SK-N-SH (cell line): ENCODE measurements around the gene ARFIP1. TPM values are rescaled to one million over a fixed set of nuclear protein-coding genes. Genes with fewer than 3 reads are reported as not detected.

Source experiments
- CTCF ChIA-PET: fragments of 300-600, 350-600 bp; formaldehyde crosslinking; extraction: SDS; loops from one replicate; lab custom pipeline; 2021; lab: Yijun Ruan, JAX
- POLR2A ChIA-PET: fragments of 350-600 bp; sonication (Branson Sonifier 250); formaldehyde crosslinking; extraction: SDS; loops from one replicate; lab custom pipeline; 2020; ENCODE audit warnings: antibody characterized with exemption, inconsistent platforms; lab: Yijun Ruan, JAX
- DNase-seq: peaks from one replicate; pipeline ENCODE4 v3.0.0; 2012
- H2AFZ ChIP-seq: fragments of 200-600 bp; sonication (generic); 2 replicates; pipeline ENCODE4 v1.8.1; 2016; ENCODE audit warnings: antibody characterized with exemption, mild to moderate bottlenecking, low read depth
- H3F3A ChIP-seq: fragments of 200-600 bp; sonication (generic); replicated peaks from 2 replicates; pipeline ENCODE3; 2016; ENCODE audit warnings: antibody characterized with exemption, mild to moderate bottlenecking; ENCODE audit not compliant: insufficient read depth
- H3K27ac ChIP-seq, 2 experiments: fragments of 200-500 bp in 1 of 2; fragments of 200-600 bp in 1 of 2; sonication (Bioruptor generic) in 1 of 2; sonication (generic), shearing (Covaris generic) in 1 of 2; 2 replicates each; pipeline versions ENCODE4 v1.5.1 to v1.6.1; 2014 to 2016; ENCODE audit warnings: low read depth in 2 of 2, inconsistent platforms in 1 of 2, low read length in 1 of 2, mild to moderate bottlenecking in 1 of 2, mixed read lengths in 1 of 2
- H3K27me3 ChIP-seq: fragments of 200-600 bp; sonication (generic), shearing (Covaris generic); 2 replicates; pipeline ENCODE4 v1.6.1; 2016; ENCODE audit warnings: mixed run types; ENCODE audit not compliant: insufficient read depth
- H3K36me3 ChIP-seq, 2 experiments: fragments of 200-500 bp in 1 of 2; fragments of 200-600 bp in 1 of 2; sonication (Bioruptor generic) in 1 of 2; sonication (generic) in 1 of 2; replicated peaks in 1 of 2; 2 replicates each; pipeline versions ENCODE3 to v1.5.1; 2014 to 2016; ENCODE audit warnings: low read length in 1 of 2, mild to moderate bottlenecking in 1 of 2; ENCODE audit not compliant: insufficient read depth in 2 of 2, control insufficient read depth in 1 of 2
- H3K4me1 ChIP-seq, 2 experiments: fragments of 200-500 bp in 1 of 2; fragments of 200-600 bp in 1 of 2; sonication (Bioruptor generic) in 1 of 2; sonication (generic), shearing (Covaris generic) in 1 of 2; 2 replicates each; pipeline versions ENCODE4 v1.5.1 to v1.6.1; 2014 to 2016; ENCODE audit warnings: low read depth in 1 of 2, low read length in 1 of 2, mixed run types in 1 of 2; ENCODE audit not compliant: insufficient read depth in 2 of 2, control insufficient read depth in 1 of 2
- H3K4me2 ChIP-seq: fragments of 200-600 bp; sonication (generic), shearing (Covaris generic); 2 replicates; pipeline ENCODE4 v1.6.1; 2017; ENCODE audit warnings: mixed run types
- H3K4me3 ChIP-seq, 2 experiments: fragments of 200-500 bp in 1 of 2; fragments of 200-600 bp in 1 of 2; sonication (Bioruptor generic) in 1 of 2; sonication (generic), shearing (Covaris generic) in 1 of 2; 2 replicates each; pipeline versions ENCODE4 v1.5.1 to v1.8.1; 2014 to 2016; ENCODE audit warnings: low read depth in 2 of 2, inconsistent platforms in 1 of 2, low read length in 1 of 2, mild to moderate bottlenecking in 1 of 2, mixed read lengths in 1 of 2, moderate library complexity in 1 of 2
- H3K79me2 ChIP-seq: fragments of 200-600 bp; sonication (generic); 2 replicates; pipeline ENCODE4 v1.8.1; 2017; ENCODE audit warnings: mild to moderate bottlenecking; ENCODE audit not compliant: insufficient read depth
- H3K9ac ChIP-seq: fragments of 200-600 bp; sonication (generic); 2 replicates; pipeline ENCODE4 v1.6.1; 2017; ENCODE audit warnings: mixed run types
- H3K9me2 ChIP-seq: fragments of 200-600 bp; sonication (generic); 2 replicates; pipeline ENCODE4 v1.6.1; 2017; ENCODE audit warnings: mixed run types
- H3K9me3 ChIP-seq: fragments of 200-600 bp; sonication (generic); 2 replicates; pipeline ENCODE4 v1.6.1; 2017; ENCODE audit warnings: mixed run types, mild to moderate bottlenecking, moderate library complexity
- H4K20me1 ChIP-seq: fragments of 200-600 bp; sonication (generic); 2 replicates; pipeline ENCODE4 v1.6.1; 2017; ENCODE audit warnings: mild to moderate bottlenecking, mixed run types; ENCODE audit not compliant: insufficient read depth
- ELF1 ChIP-seq: IDR thresholded peaks from 2 replicates; pipeline ENCODE4 v1.4.0; 2012
- EP300 ChIP-seq, 2 experiments: IDR thresholded peaks; 2 replicates each; pipeline versions ENCODE4 v1.4.0 to v1.6.1; 2012; ENCODE audit warnings: borderline replicate concordance in 1 of 2, low read depth in 1 of 2, low read length in 1 of 2
- EZH2phosphoT487 ChIP-seq: fragments of 200-600 bp; sonication (generic); IDR thresholded peaks from 2 replicates; pipeline ENCODE4 v1.6.1; 2017; ENCODE audit warnings: low read depth, mixed run types, mild to moderate bottlenecking, antibody characterized with exemption, moderate library complexity, borderline replicate concordance
- FOXM1 ChIP-seq: IDR thresholded peaks from 2 replicates; pipeline ENCODE4 v1.4.0; 2012; ENCODE audit warnings: low read depth, mild to moderate bottlenecking
- GABPA ChIP-seq: IDR thresholded peaks from 2 replicates; pipeline ENCODE4 v1.4.0; 2012; ENCODE audit warnings: low read depth, mild to moderate bottlenecking
- IRF3 ChIP-seq: fragments of 150-350 bp; IDR thresholded peaks from 2 replicates; pipeline ENCODE4 v1.6.1; 2016; ENCODE audit warnings: mild to moderate bottlenecking, low read depth, low read length
- MAX ChIP-seq: IDR thresholded peaks from 2 replicates; pipeline ENCODE4 v1.4.0; 2012; ENCODE audit warnings: low read depth
- NRF1 ChIP-seq: IDR thresholded peaks from 2 replicates; pipeline ENCODE4 v1.6.1; 2012; ENCODE audit warnings: low read depth, mild to moderate bottlenecking, low read length
- RAD21 ChIP-seq: IDR thresholded peaks from 2 replicates; pipeline ENCODE4 v1.6.1; 2012; ENCODE audit warnings: mild to moderate bottlenecking, low read length
- REST ChIP-seq: IDR thresholded peaks from 2 replicates; pipeline ENCODE4 v1.6.1; 2012; ENCODE audit warnings: mild to moderate bottlenecking, low read depth, low read length, moderate library complexity
- TEAD4 ChIP-seq: IDR thresholded peaks from 2 replicates; pipeline ENCODE4 v1.4.0; 2012; ENCODE audit warnings: mild to moderate bottlenecking, borderline replicate concordance; ENCODE audit not compliant: insufficient read depth
- ZBTB33 ChIP-seq: IDR thresholded peaks from 2 replicates; pipeline ENCODE4 v1.4.0; 2012; ENCODE audit warnings: low read depth, borderline replicate concordance
- WGBS: methylation state at CpG from one replicate; pipeline ENCODE4 v1.1.6; 2017; ENCODE audit warnings: low lambda C conversion rate; 5-methylcytosine and 5-hydroxymethylcytosine counted together
- polyA plus RNA-seq, 3 experiments: library from polyadenylated mRNA; depleted of rRNA; stranded (reverse); fragments of >200 nt; gene quantifications; 2 replicates each; pipeline ENCODE4 v1.2.3, GENCODE V29; 2012

The ARFIP1 gene
- polyA plus RNA-seq, 1 of the 3 experiments (the other 2 are of a cell fraction), result 15.7 TPM

- WGBS, result 96% methylated on average over 2 of the region's 2 CpGs
- TF ChIP-seq FOXM1 (no peak), EP300 (IDR thresholded peaks at IDR 0.05; ENCODE audit: borderline replicate concordance in 1 of 2, low read depth in 1 of 2, low read length in 1 of 2) (no peak), TEAD4 (no peak), EZH2phosphoT487 (no peak), GABPA (no peak), RAD21 (no peak), REST (no peak), IRF3 (no peak), MAX (no peak), ELF1 (no peak), NRF1 (no peak), ZBTB33 (no peak)
- no peak for DNase-seq
- CTCF ChIA-PET, result no interaction called here
- Histone ChIP-seq H3K79me2 (peaks cover 5% of the 10 kb centered on the region; the same call in 1 of the 2 replicates), H3K4me3 (no peak overlapping the region), H3F3A (no peaks in the 10 kb centered on the region), H3K27me3 (no peaks in the 10 kb centered on the region), H3K27ac (no peak overlapping the region), H3K9ac (no peak overlapping the region), H3K9me2 (no peaks in the 10 kb centered on the region), H3K4me2 (no peak overlapping the region), H4K20me1 (no peaks in the 10 kb centered on the region), H2AFZ (no peak overlapping the region), H3K9me3 (no peaks in the 10 kb centered on the region), H3K4me1 (no peaks in the 10 kb centered on the region), H3K36me3 (peaks cover 12 to 36% of the 10 kb centered on the region in 2 experiments)
- POLR2A ChIA-PET, result no interaction called here
Measured at GRCh38 chr4:152831416-152831815, 51.7 kb downstream of the ARFIP1 start.
